Endodermal cell (in vitro differentiated cells): ENCODE measurements around the gene FAM222B. TPM values are rescaled to one million over a fixed set of nuclear protein-coding genes. Genes with fewer than 3 reads are reported as not detected.

Source experiments
- DNase-seq: peaks from one replicate; pipeline ENCODE4 v3.0.0-alpha.2; 2017
- H3K27ac ChIP-seq: 2 replicates; pipeline ENCODE4 v1.5.1; 2013; ENCODE audit warnings: mild to moderate bottlenecking, low read depth, low read length, moderate library complexity
- H3K27me3 ChIP-seq: 2 replicates; pipeline ENCODE4 v1.6.1; 2013; ENCODE audit warnings: mild to moderate bottlenecking, low read length, moderate library complexity; ENCODE audit not compliant: insufficient read depth, control insufficient read depth, poor library complexity, severe bottlenecking
- H3K36me3 ChIP-seq: 2 replicates; pipeline ENCODE4 v1.7.0; 2013; ENCODE audit warnings: mild to moderate bottlenecking, low read length, moderate library complexity; ENCODE audit not compliant: control insufficient read depth, insufficient read depth
- H3K4me1 ChIP-seq: one replicate; pipeline ENCODE4 v1.7.0; 2013; ENCODE audit warnings: low read length; ENCODE audit not compliant: control insufficient read depth, insufficient read depth
- H3K4me3 ChIP-seq: 2 replicates; pipeline ENCODE4 v1.5.1; 2013; ENCODE audit warnings: mild to moderate bottlenecking, low read length, moderate library complexity
- H3K9ac ChIP-seq: 2 replicates; pipeline ENCODE4 v1.6.1; 2013; ENCODE audit warnings: mild to moderate bottlenecking, low read length, moderate library complexity; ENCODE audit not compliant: poor library complexity, severe bottlenecking; ENCODE audit errors: extremely low read depth
- H3K9me3 ChIP-seq: 2 replicates; pipeline ENCODE4 v1.6.1; 2013; ENCODE audit warnings: mild to moderate bottlenecking, low read length, moderate library complexity; ENCODE audit not compliant: control insufficient read depth
- H3K27ac Mint-ChIP-seq: 2 replicates; pipeline ENCODE4 v1.8.0; 2020; ENCODE audit warnings: mixed read lengths
- H3K27me3 Mint-ChIP-seq: 2 replicates; pipeline ENCODE4 v1.8.0; 2021; ENCODE audit warnings: mild to moderate bottlenecking, mixed read lengths; ENCODE audit not compliant: insufficient read depth
- H3K36me3 Mint-ChIP-seq: 2 replicates; pipeline ENCODE4 v1.8.0; 2020; ENCODE audit warnings: low read depth, mixed read lengths
- H3K4me1 Mint-ChIP-seq: 2 replicates; pipeline ENCODE4 v1.8.0; 2020; ENCODE audit warnings: mixed read lengths
- H3K4me3 Mint-ChIP-seq: 2 replicates; pipeline ENCODE4 v1.8.0; 2020; ENCODE audit warnings: mild to moderate bottlenecking, moderate library complexity, mixed read lengths
- H3K9me3 Mint-ChIP-seq: 2 replicates; pipeline ENCODE4 v1.8.0; 2020; ENCODE audit warnings: mild to moderate bottlenecking, mixed read lengths
- WGBS, 2 experiments: methylation state at CpG; one replicate each; pipeline versions ENCODE4 v1.1.5 to v1.1.7; 2013; ENCODE audit warnings: missing lambda C conversion rate in 2 of 2, mixed read lengths in 1 of 2; ENCODE audit not compliant: insufficient coverage in 1 of 2, insufficient read length in 1 of 2; 5-methylcytosine and 5-hydroxymethylcytosine counted together
- total RNA-seq, 2 donors: library from RNA; stranded (reverse); fragmentation: NEBNext Ultra II Directional in 1 of 2; extraction: Animal tissue kit (Norgen Biotek cat#: 25700) in 1 of 2; gene quantifications; 2 replicates in 1 of 2; 3 replicates in 1 of 2; pipeline ENCODE4 v1.2.1, GENCODE V29; 2021
- TF ChIP-seq, protein P1 (sequence below): fragments of 200-600 bp; sonication (generic); conservative IDR thresholded peaks from 2 replicates; pipeline ENCODE4 v1.5.0; 2021; ENCODE audit warnings: antibody characterized with exemption, mild to moderate bottlenecking

FAM222B gene
- total RNA-seq, 2 donors from 2014 or later: 59.2 to 75.7 TPM

DNA sequence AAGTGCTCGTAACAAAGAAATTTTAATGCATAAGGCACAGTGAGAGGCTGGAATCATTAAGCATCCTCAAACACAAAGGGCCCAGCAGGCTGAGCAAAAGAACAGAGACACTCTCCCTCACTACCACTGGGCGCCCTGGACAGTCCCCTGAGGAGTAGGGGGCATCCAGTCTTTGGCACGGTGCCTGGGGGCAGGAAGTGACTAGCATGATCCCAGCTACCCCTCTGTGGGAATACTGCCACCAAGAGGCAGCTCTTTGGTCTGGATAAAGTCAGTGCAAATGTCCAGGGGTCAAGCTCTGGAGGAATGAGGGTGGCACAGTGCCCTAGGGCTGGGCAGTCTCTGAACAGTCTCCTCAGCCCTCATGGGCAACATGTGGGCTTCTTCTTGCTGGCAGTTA is 128.3 kb downstream of the FAM222B start:
- TF ChIP-seq, protein P1, sequence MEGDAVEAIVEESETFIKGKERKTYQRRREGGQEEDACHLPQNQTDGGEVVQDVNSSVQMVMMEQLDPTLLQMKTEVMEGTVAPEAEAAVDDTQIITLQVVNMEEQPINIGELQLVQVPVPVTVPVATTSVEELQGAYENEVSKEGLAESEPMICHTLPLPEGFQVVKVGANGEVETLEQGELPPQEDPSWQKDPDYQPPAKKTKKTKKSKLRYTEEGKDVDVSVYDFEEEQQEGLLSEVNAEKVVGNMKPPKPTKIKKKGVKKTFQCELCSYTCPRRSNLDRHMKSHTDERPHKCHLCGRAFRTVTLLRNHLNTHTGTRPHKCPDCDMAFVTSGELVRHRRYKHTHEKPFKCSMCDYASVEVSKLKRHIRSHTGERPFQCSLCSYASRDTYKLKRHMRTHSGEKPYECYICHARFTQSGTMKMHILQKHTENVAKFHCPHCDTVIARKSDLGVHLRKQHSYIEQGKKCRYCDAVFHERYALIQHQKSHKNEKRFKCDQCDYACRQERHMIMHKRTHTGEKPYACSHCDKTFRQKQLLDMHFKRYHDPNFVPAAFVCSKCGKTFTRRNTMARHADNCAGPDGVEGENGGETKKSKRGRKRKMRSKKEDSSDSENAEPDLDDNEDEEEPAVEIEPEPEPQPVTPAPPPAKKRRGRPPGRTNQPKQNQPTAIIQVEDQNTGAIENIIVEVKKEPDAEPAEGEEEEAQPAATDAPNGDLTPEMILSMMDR: no peak
- H3K4me3 Mint-ChIP-seq: no peak overlapping the region
- 94 to 100% methylated on average over 1 to 3 of the region's 3 CpGs for WGBS, 2 experiments
- H3K4me1 Mint-ChIP-seq: peaks cover 25% of the 10 kb centered on the region
- H3K4me1 ChIP-seq: no peaks in the 10 kb centered on the region
- DNase-seq: no peak
- H3K27ac Mint-ChIP-seq: no peak overlapping the region
- H3K27ac ChIP-seq: no peak overlapping the region
- peaks cover 27% of the 10 kb centered on the region for H3K36me3 ChIP-seq
- no peak overlapping the region for H3K9ac ChIP-seq
- H3K4me3 ChIP-seq: no peak overlapping the region
- H3K36me3 Mint-ChIP-seq: peaks cover 22% of the 10 kb centered on the region
- H3K9me3 ChIP-seq: no peaks in the 10 kb centered on the region
- H3K9me3 Mint-ChIP-seq: no peaks in the 10 kb centered on the region
- no peaks in the 10 kb centered on the region for H3K27me3 Mint-ChIP-seq
- no peaks in the 10 kb centered on the region for H3K27me3 ChIP-seq

DNA sequence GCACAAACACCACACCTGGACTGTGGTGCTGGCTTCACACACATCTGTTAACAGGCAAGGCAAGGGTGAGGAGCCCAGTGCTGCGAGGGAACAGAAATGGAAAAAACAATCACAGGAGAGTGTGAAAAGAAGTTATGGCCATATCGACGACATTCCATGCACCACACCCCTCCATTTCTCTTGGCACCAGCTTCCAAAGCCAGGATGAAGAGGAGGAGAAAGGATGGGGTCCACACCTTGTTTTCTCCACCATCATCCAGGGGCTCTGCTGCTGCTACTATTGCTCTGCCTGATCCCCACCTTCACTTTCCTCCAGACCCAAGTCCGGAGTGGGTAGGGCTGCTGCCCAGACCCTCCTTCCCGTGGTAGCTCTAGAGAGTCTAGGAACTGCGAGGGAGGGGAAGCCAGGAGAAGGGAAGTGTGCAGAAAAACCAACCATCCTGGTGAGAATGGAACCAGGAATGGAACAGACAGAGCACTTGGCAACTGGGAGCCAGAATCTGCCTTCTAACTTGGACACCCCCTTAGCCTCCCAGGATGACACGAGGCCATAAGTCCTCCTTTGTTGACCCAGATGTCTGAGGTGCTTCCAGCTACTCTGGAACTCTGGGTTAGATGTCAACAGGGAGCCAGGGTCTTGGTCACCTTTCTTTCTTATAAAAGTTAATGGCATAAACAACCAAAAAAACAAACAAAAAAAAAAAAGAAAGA is 129.7 kb downstream of the FAM222B start:
- 82 to 93% methylated on average over 3 to 6 of the region's 7 CpGs for WGBS, 2 experiments
- Histone ChIP-seq H3K9me3 (no peaks in the 10 kb centered on the region), H3K27me3 (no peaks in the 10 kb centered on the region), H3K27ac (peak overlapping the region; percentile 89), H3K4me1 (no peaks in the 10 kb centered on the region), H3K36me3 (peaks cover 27% of the 10 kb centered on the region), H3K9ac (no peak overlapping the region), H3K4me3 (no peak overlapping the region)
- DNase-seq: peak; percentile 52
- Mint-ChIP-seq H3K27me3 (no peaks in the 10 kb centered on the region), H3K36me3 (peaks cover 22% of the 10 kb centered on the region), H3K4me3 (peak overlapping the region; percentile 75), H3K4me1 (peaks cover 17% of the 10 kb centered on the region), H3K27ac (peak overlapping the region; percentile 98), H3K9me3 (no peaks in the 10 kb centered on the region)
- TF ChIP-seq, protein P1: no peak

DNA sequence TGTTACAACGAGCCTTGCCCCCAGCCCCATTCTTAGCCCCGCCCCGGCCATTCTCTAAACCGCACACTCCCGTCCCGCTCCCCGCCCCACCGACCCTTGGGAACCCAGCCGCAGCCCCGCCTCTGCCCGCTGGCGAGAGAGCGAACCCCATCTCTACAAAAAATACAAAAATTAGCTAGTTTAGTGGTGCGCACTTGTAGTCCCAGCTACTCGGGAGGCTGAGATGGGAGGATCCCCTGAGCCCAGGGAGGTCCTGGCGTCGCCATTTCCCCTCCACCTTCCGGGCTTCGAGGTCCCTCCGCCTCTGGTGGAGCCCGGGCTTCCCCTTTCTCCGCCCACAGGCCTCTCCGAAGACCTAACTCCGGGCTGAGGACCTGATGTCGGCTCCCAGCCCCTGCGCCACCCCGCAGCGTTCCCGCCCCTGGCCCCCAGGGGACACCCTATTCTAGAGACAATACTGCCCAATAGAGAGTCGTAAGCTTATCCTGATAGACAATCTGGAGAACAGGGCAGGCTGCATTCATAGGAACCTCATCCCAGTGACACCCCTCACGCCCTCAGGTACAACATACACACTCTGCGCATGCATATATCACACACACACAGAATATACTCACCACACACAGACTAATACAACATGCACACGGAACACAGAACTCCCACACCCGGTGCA is 130.4 kb downstream of the FAM222B start:
- Histone ChIP-seq H3K36me3 (peaks cover 27% of the 10 kb centered on the region), H3K9ac (peak overlapping the region; percentile 91), H3K27ac (peak overlapping the region; percentile 89), H3K9me3 (no peaks in the 10 kb centered on the region), H3K4me3 (peak overlapping the region; percentile 73), H3K27me3 (no peaks in the 10 kb centered on the region), H3K4me1 (no peaks in the 10 kb centered on the region)
- Mint-ChIP-seq H3K4me3 (peak overlapping the region; percentile 75), H3K27me3 (no peaks in the 10 kb centered on the region), H3K4me1 (peaks cover 19% of the 10 kb centered on the region), H3K27ac (peak overlapping the region; percentile 98), H3K9me3 (no peaks in the 10 kb centered on the region), H3K36me3 (peaks cover 24% of the 10 kb centered on the region)
- TF ChIP-seq, protein P1: peak; percentile 15
- peak; percentile 93 for DNase-seq
- WGBS, 2 experiments: 19 to 20% methylated on average over 18 to 34 of the region's 34 CpGs
